ENCODE results near the gene PTMA.

Gene PTMA

GRCh38 chr2:231668981-231669380 is 39.3 kb upstream of the PTMA start:
- Histone ChIP-seq H3K4me1 (ENCODE audit: low read length) (peaks cover 45% of the 10 kb centered on the region), H3K27ac (ENCODE audit: low read length) (no peak overlapping the region), H3K4me2 (ENCODE audit: low read length) (no peak overlapping the region)

DNA sequence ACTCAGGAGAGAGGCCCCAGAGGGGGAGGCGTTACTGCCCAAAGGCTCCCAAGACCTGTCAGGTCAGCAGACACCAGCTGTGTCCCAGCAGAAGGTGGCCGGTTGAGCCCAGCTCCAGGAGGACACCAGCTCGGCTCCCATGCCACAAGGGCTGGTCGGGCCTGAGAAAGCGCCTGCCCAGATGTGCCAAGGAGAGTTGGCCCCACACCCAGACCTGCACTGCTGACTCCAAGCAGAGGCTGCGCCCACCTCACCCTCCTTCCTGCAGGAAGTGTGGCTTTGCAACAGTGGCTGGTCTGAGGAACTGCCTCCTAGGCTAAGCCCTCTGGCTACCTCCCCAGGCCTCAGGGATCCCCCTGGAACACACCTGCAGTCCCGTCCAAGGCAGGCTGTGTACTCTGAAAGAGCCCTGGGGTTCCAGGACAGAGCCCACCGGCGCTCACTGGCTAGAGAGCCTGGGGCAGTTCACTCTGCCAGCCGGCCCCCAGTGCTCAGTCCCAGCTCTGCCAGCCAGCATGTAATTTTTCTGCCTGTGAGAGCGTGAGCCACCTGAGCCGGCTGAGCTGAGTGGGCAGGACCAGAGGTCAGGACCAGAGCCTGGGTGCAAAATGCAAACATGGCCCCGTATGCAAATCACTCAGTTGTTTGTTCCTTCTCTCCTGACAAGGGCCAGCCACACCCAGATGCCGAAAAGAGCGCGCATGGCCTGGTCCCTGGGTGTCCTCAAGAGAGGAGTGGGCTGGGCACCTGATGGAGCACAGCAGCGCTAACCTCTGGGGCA is 36.9 kb upstream of the PTMA start:
- no peaks in the 10 kb centered on the region for H4K20me1 ChIP-seq (ENCODE audit: insufficient read depth, low read length)
- H3K4me2 ChIP-seq (ENCODE audit: low read length): peak overlapping the region; percentile 95
- peak overlapping the region; percentile 75 for H3K4me3 ChIP-seq (ENCODE audit: low read length)
- TF ChIP-seq EZH2phosphoT487 (IDR thresholded peaks at IDR 0.05; ENCODE audit: low read depth) (no peak), CTCF (IDR thresholded peaks at IDR 0.05; ENCODE audit: low read depth, low read length) (no peak)
- H3K9ac ChIP-seq (ENCODE audit: low read length): peak overlapping the region; percentile 92
- peak overlapping the region; percentile 90 for H3K27ac ChIP-seq (ENCODE audit: low read length)
- H3K9me3 ChIP-seq (ENCODE audit: insufficient read depth, low read length): no peaks in the 10 kb centered on the region
- H3K4me1 ChIP-seq (ENCODE audit: low read length): peaks cover 55% of the 10 kb centered on the region
- H3K79me2 ChIP-seq (ENCODE audit: low read length): no peaks in the 10 kb centered on the region
- no peak overlapping the region; the same call in 1 of the 2 replicates for H2AFZ ChIP-seq (ENCODE audit: low read depth, low read length)
- no peaks in the 10 kb centered on the region for H3K36me3 ChIP-seq (replicated peaks; ENCODE audit: low read depth, low read length)
- no peaks in the 10 kb centered on the region for H3K27me3 ChIP-seq (ENCODE audit: low read depth, low read length)

More at GRCh38 chr2:231668981-231669380, 39.3 kb upstream of the PTMA start:
- Histone ChIP-seq H3K4me3 (ENCODE audit: low read length) (no peak overlapping the region), H3K36me3 (replicated peaks; ENCODE audit: low read depth, low read length) (no peaks in the 10 kb centered on the region), H3K79me2 (ENCODE audit: low read length) (no peaks in the 10 kb centered on the region), H3K27me3 (ENCODE audit: low read depth, low read length) (no peaks in the 10 kb centered on the region), H2AFZ (ENCODE audit: low read depth, low read length) (no peak overlapping the region), H3K9ac (ENCODE audit: low read length) (no peak overlapping the region), H3K9me3 (ENCODE audit: insufficient read depth, low read length) (no peaks in the 10 kb centered on the region; the same call in 1 of the 2 replicates), H4K20me1 (ENCODE audit: insufficient read depth, low read length) (no peaks in the 10 kb centered on the region)
- TF ChIP-seq EZH2phosphoT487 (IDR thresholded peaks at IDR 0.05; ENCODE audit: low read depth) (no peak), CTCF (IDR thresholded peaks at IDR 0.05; ENCODE audit: low read depth, low read length) (no peak)

DNA sequence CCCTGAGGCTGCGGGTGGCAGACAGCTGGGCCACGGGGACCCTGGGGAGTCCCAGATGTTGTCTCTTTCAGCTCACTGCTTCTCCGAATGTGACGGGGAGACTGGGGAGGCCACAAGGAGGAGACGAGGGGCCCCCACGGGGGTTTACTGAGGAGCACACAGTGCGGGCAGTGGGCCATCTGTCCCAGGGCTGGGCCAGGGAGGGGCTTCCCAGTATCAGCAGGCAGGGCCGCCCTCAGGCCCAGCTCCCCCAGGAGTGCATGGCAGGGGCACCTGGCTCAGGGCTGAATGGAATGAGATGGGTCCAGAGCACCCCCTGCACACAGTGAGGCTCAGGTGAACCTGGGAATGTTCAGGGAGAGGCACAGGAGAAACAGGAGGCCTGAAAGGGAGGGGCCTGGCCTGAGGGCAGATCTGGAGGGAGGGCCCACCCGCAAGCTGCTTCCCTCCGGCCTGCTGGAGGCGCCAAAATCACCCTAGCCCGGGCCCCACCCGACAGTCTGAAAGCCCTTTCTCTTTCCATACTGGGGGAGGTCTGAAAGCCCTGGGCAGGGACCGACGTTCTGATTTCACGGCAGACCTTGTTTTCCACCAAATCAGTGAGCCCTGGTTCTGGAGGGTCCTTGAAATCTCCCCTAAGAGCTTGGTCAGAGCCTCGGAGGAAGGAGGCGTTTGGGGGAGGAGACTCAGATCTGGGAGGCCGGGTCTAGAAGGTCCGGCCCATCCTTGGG is 35.5 kb upstream of the PTMA start:
- Histone ChIP-seq H3K36me3 (replicated peaks; ENCODE audit: low read depth, low read length) (no peaks in the 10 kb centered on the region), H3K4me1 (ENCODE audit: low read length) (peaks cover 49% of the 10 kb centered on the region)

More for the DNA sequence above, 35.5 kb upstream of the PTMA start:
- H3K9ac ChIP-seq (ENCODE audit: low read length): peak overlapping the region; percentile 92
- H3K4me3 ChIP-seq (ENCODE audit: low read length): peak overlapping the region; percentile 75
- H3K4me2 ChIP-seq (ENCODE audit: low read length): peak overlapping the region; percentile 95
- H4K20me1 ChIP-seq (ENCODE audit: insufficient read depth, low read length): no peaks in the 10 kb centered on the region
- no peaks in the 10 kb centered on the region for H3K9me3 ChIP-seq (ENCODE audit: insufficient read depth, low read length)
- no peaks in the 10 kb centered on the region for H3K79me2 ChIP-seq (ENCODE audit: low read length)
- TF ChIP-seq CTCF (IDR thresholded peaks at IDR 0.05; ENCODE audit: low read depth, low read length): peak; percentile 44
- TF ChIP-seq EZH2phosphoT487 (IDR thresholded peaks at IDR 0.05; ENCODE audit: low read depth): no peak
- H2AFZ ChIP-seq (ENCODE audit: low read depth, low read length): peak overlapping the region; percentile 76; the same call in 1 of the 2 replicates
- H3K27ac ChIP-seq (ENCODE audit: low read length): peak overlapping the region; percentile 90
- H3K27me3 ChIP-seq (ENCODE audit: low read depth, low read length): no peaks in the 10 kb centered on the region

Data from OCI-LY3 (cell line).